Tibial nerve (tissue), 4 donors: ENCODE measurements around the gene GLYAT.

Source experiments
- CTCF ChIP-seq, 5 experiments: fragments of 200-600 bp in 3 of 5; fragments of 450-650 bp in 2 of 5; sonication (generic) in 3 of 5; IDR thresholded peaks; one replicate each; pipeline ENCODE4 v1.5.1; 2016 to 2019; ENCODE audit warnings: antibody characterized with exemption in 5 of 5, mild to moderate bottlenecking in 3 of 5, moderate library complexity in 2 of 5
- EP300 ChIP-seq, 2 donors: sonication (generic); formaldehyde crosslinking; IDR thresholded peaks; one replicate each; pipeline ENCODE4 v1.6.1; 2017; ENCODE audit warnings: antibody characterized with exemption in 2 of 2, mild to moderate bottlenecking in 1 of 2

GRCh38 chr11:58763120-58763490, 31.4 kb upstream of the GLYAT start:
- no peak for TF ChIP-seq EP300 (IDR thresholded peaks at IDR 0.05)
- TF ChIP-seq CTCF (IDR thresholded peaks at IDR 0.05): no peak
